ENCODE results near the gene ABHD16A.
A peak's percentile ranks its signal among the peaks of the same experiment; 100 is the strongest.

The ABHD16A gene

DNA sequence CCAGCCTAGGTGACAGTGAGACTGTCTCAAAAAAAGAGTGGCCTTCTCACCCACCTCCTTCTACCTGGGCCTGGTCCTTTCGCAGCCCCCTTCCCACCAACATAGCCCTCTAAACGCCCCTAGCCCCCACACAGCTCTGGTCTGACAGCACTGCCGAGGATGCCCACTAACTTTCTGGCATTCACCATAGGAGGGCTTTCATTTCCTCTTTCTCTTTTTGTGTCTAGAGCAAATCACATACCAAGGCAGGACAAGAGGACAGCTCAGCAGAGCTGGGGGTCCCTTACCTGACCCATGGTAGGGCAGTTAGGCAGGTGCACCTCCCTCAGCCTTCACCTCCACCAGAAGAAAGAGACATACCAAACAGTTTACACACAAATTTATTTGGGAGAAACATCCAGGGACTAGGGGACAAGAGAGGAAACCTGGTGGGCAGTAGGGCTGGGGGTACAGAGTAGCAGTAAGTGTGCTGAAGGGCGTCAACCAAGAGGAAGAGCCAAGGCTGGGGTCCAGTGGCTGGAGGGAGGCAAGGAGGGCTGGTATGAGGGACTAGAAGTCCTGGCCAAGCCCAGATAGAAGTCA lies 26.7 kb downstream of the ABHD16A start:
- H3K4me3 ChIP-seq, result no peak overlapping the region
- H3K9me3 ChIP-seq, result no peaks in the 10 kb centered on the region
- H3K27me3 ChIP-seq, result no peaks in the 10 kb centered on the region
- DNase-seq, result no peak
- intact Hi-C loops (cut with DNase I; ENCODE audit: low total_unique reads), result loop anchor here (5.0 kb wide), 1 partner anchor 156 kb away; no protein-coding TSS in a partner anchor
- H3K4me1 ChIP-seq, result peaks cover 0 to 13% (median 10%) of the 10 kb centered on the region in 4 donors
- TF ChIP-seq, protein P1, sequence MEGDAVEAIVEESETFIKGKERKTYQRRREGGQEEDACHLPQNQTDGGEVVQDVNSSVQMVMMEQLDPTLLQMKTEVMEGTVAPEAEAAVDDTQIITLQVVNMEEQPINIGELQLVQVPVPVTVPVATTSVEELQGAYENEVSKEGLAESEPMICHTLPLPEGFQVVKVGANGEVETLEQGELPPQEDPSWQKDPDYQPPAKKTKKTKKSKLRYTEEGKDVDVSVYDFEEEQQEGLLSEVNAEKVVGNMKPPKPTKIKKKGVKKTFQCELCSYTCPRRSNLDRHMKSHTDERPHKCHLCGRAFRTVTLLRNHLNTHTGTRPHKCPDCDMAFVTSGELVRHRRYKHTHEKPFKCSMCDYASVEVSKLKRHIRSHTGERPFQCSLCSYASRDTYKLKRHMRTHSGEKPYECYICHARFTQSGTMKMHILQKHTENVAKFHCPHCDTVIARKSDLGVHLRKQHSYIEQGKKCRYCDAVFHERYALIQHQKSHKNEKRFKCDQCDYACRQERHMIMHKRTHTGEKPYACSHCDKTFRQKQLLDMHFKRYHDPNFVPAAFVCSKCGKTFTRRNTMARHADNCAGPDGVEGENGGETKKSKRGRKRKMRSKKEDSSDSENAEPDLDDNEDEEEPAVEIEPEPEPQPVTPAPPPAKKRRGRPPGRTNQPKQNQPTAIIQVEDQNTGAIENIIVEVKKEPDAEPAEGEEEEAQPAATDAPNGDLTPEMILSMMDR (IDR thresholded peaks at IDR 0.05), result no peak
- peaks cover 15 to 44% (median 21%) of the 10 kb centered on the region in 3 donors for H3K36me3 ChIP-seq
- H3K27ac ChIP-seq, result no peak overlapping the region

DNA sequence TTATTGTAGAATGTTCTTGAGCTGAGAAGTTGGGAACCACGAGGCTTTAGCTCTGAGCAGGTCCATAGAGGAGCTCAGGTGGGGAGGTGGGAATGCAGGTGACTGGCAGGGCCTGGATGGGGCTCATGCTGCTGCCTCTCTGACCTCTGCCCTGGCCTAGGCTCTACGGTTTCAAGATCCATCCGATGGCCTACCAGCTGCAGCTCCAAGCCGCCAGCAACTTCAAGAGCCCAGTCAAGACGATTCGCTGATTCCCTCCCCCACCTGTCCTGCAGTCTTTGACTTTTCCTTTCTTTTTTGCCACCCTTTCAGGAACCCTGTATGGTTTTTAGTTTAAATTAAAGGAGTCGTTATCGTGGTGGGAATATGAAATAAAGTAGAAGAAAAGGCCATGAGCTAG lies 33.4 kb downstream of the ABHD16A start, which contains the start of gene LY6G5B:
Gene LY6G5B (plus strand): TSS at position 301 of the 400 bp plus-strand sequence. CDS start 975 bp downstream, outside the sequence.
- intact Hi-C loops (cut with DNase I; ENCODE audit: low total_unique reads), result loop anchor here (5.0 kb wide), 1 partner anchor 168 kb away; no protein-coding TSS in a partner anchor
- TF ChIP-seq, protein P1 (IDR thresholded peaks at IDR 0.05), result no peak
- Histone ChIP-seq H3K9me3 (no peaks in the 10 kb centered on the region), H3K27ac (no peak within 1 kb of the TSS), H3K4me1 (peaks cover 0 to 31% (median 18%) of the 10 kb centered on the region in 4 donors), H3K4me3 (no peak within 1 kb of the TSS), H3K27me3 (no peaks in the 10 kb centered on the region), H3K36me3 (peaks cover 58 to 72% (median 64%) of the 10 kb centered on the region in 3 donors)
- no peak for DNase-seq

DNA sequence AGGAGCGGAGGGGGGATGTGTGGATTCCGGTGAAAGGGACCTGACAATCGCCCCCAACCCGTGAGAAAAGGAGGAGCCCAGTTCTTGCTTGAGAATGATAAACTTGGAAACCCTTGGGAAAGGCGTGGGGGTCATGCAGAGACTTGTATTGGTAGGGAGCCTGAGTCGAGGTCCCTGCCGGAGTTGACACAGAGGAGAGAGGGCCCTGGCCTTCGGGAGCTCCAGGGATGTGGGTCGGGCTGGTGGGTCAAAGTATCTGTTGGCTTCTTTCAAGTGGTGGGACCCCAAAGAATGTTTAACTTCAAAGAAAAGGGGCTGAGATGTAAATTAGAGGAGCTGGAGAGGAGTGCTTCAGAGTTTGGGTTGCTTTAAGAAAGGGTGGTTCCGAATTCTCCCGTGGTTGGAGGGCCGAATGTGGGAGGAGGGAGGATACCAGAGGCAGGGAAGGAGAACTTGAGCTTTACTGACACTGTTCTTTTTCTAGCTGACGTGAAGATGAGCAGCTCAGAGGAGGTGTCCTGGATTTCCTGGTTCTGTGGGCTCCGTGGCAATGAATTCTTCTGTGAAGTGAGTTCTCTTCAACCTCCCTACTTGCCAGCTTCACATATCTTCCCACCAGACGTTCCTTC lies 36.7 kb downstream of the ABHD16A start:
- H3K36me3 ChIP-seq, result peaks cover 43 to 60% (median 57%) of the 10 kb centered on the region in 3 donors
- H3K4me3 ChIP-seq, result peak overlapping the region; percentile 77 to 88
- H3K9me3 ChIP-seq, result no peaks in the 10 kb centered on the region
- TF ChIP-seq, protein P1 (IDR thresholded peaks at IDR 0.05), result no peak
- DNase-seq, result no peak
- peaks cover 0 to 57% (median 42%) of the 10 kb centered on the region in 4 donors for H3K4me1 ChIP-seq
- intact Hi-C loops (cut with DNase I; ENCODE audit: low total_unique reads), result loop anchor here (5.0 kb wide), 1 partner anchor 171 kb away; no protein-coding TSS in a partner anchor
- peak overlapping the region; percentile 93 to 94 for H3K27ac ChIP-seq
- H3K27me3 ChIP-seq, result no peaks in the 10 kb centered on the region

DNA sequence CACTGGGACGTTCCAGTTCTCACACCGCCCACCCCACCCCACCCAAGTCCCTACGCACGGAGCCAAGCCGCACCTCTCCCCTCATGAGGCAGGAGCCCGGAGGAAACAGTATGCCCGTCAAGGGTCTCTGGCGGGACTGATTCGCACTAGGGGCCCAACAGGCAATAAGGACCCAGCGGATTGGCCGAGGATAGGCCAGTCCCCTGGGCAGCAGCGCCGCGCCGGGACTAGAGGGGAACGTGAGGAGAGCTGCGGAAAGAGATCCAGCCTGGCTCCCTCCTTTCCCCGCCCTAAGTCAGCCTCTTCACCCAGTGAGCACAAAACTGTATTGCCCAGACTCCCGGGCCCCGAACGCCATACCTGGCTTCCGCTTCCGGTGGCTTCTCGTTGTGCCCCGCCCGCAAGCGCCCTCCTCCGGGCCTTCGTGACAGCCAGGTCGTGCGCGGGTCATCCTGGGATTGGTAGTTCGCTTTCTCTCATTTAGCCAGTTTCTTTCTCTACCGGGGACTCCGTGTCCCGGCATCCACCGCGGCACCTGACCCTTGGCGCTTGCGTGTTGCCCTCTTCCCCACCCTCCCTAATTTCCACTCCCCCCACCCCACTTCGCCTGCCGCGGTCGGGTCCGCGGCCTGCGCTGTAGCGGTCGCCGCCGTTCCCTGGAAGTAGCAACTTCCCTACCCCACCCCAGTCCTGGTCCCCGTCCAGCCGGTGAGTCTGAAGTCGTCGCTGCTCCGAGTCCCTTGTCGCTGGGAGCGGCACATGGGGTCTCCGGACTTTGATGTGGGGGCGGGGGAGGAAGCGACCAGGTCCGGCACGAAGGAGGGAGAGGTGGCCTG lies 37.4 kb downstream of the ABHD16A start, which contains the start of gene CSNK2B:
Gene CSNK2B (plus strand): TSS at position 580 of the 836 bp plus-strand sequence. CDS start 752 bp downstream, outside the sequence.
- intact Hi-C loops (cut with DNase I; ENCODE audit: low total_unique reads), result loop anchor here (5.0 kb wide), 1 partner anchor 172 kb away; no protein-coding TSS in a partner anchor
- H3K27me3 ChIP-seq, result no peaks in the 10 kb centered on the region
- H3K4me1 ChIP-seq, result peaks cover 0 to 64% (median 47%) of the 10 kb centered on the region in 4 donors
- peak; percentile 99 to 100 for DNase-seq
- peak within 1 kb of the TSS; percentile 77 to 88 for H3K4me3 ChIP-seq
- H3K36me3 ChIP-seq, result peaks cover 36 to 53% (median 50%) of the 10 kb centered on the region in 3 donors
- no peaks in the 10 kb centered on the region for H3K9me3 ChIP-seq
- TF ChIP-seq, protein P1 (IDR thresholded peaks at IDR 0.05), result no peak
- peak within 1 kb of the TSS; percentile 93 to 94 for H3K27ac ChIP-seq

All from tibial artery (tissue), 4 donors.